ENCODE measurements around the gene TRMT1L. TPM values are rescaled to one million over a fixed set of nuclear protein-coding genes. Genes with fewer than 3 reads are reported as not detected.

Gene TRMT1L
- total and polyA plus RNA-seq, 2 donors (not counting 1 experiment from before 2014, with no cell fraction given), result 19.4 to 26.4 TPM

GRCh38 chr1:185144233-185144632, 12.5 kb downstream of the TRMT1L start:
- H3K4me2 ChIP-seq (ENCODE audit: extremely low read depth, insufficient read depth, low read length), result no peak overlapping the region
- H3K27me3 ChIP-seq (ENCODE audit: control insufficient read depth, insufficient read depth, low read length), result no peaks in the 10 kb centered on the region
- no peaks in the 10 kb centered on the region for H3K4me1 ChIP-seq (ENCODE audit: control insufficient read depth, extremely low read depth, insufficient read depth, low read length)
- H3K9ac ChIP-seq (ENCODE audit: insufficient read depth, low read length), result no peak overlapping the region
- no peak overlapping the region for H3K27ac ChIP-seq (ENCODE audit: insufficient read depth, low read length)
- DNase-seq (ENCODE audit: low read depth in 2 of 2), result peak; percentile 17 to 62
- no peak for TF ChIP-seq EZH2 (IDR thresholded peaks at IDR 0.05; ENCODE audit: low read length, missing control alignments)
- TF ChIP-seq CTCF (conservative IDR thresholded peaks at IDR 0.05 in 1 of 2, IDR thresholded peaks at IDR 0.05 in 1 of 2; ENCODE audit: low read depth in 1 of 2, low read length in 2 of 2), result no peak
- H3K36me3 ChIP-seq (ENCODE audit: control insufficient read depth, insufficient read depth, low read length), result no peaks in the 10 kb centered on the region
- no peak overlapping the region for H3K4me3 ChIP-seq (replicated peaks in 1 of 4; ENCODE audit: control extremely low read depth in 1 of 4, insufficient read depth in 1 of 4, low read depth in 3 of 4, low read length in 4 of 4)
- H2AFZ ChIP-seq (ENCODE audit: low read length), result no peak overlapping the region
- H4K20me1 ChIP-seq (ENCODE audit: control insufficient read depth, extremely low read depth, insufficient read depth, low read length), result no peaks in the 10 kb centered on the region
- H3K79me2 ChIP-seq (ENCODE audit: control insufficient read depth, insufficient read depth, low read length), result no peaks in the 10 kb centered on the region
- H3K9me3 ChIP-seq (ENCODE audit: control insufficient read depth, insufficient read depth, low read depth, low read length), result no peaks in the 10 kb centered on the region

- no peak overlapping the region for H3K4me2 ChIP-seq (ENCODE audit: extremely low read depth, insufficient read depth, low read length)
- no peak overlapping the region for H2AFZ ChIP-seq (ENCODE audit: low read length)
- no peak overlapping the region for H3K27ac ChIP-seq (ENCODE audit: insufficient read depth, low read length)
- H3K4me3 ChIP-seq (replicated peaks in 1 of 4; ENCODE audit: control extremely low read depth in 1 of 4, insufficient read depth in 1 of 4, low read depth in 3 of 4, low read length in 4 of 4), result no peak overlapping the region
- no peak overlapping the region for H3K9ac ChIP-seq (ENCODE audit: insufficient read depth, low read length)
- H4K20me1 ChIP-seq (ENCODE audit: control insufficient read depth, extremely low read depth, insufficient read depth, low read length), result no peaks in the 10 kb centered on the region
- no peaks in the 10 kb centered on the region for H3K27me3 ChIP-seq (ENCODE audit: control insufficient read depth, insufficient read depth, low read length)
- no peaks in the 10 kb centered on the region for H3K9me3 ChIP-seq (ENCODE audit: control insufficient read depth, insufficient read depth, low read depth, low read length)
- H3K79me2 ChIP-seq (ENCODE audit: control insufficient read depth, insufficient read depth, low read length), result no peaks in the 10 kb centered on the region
- TF ChIP-seq CTCF (conservative IDR thresholded peaks at IDR 0.05 in 1 of 2, IDR thresholded peaks at IDR 0.05 in 1 of 2; ENCODE audit: low read depth in 1 of 2, low read length in 2 of 2) (no peak), EZH2 (IDR thresholded peaks at IDR 0.05; ENCODE audit: low read length, missing control alignments) (no peak)
- H3K36me3 ChIP-seq (ENCODE audit: control insufficient read depth, insufficient read depth, low read length), result no peaks in the 10 kb centered on the region
- no peak for DNase-seq (ENCODE audit: low read depth in 2 of 2)
- no peaks in the 10 kb centered on the region for H3K4me1 ChIP-seq (ENCODE audit: control insufficient read depth, extremely low read depth, insufficient read depth, low read length)
These were observed 17.5 kb downstream of the TRMT1L start for GRCh38 chr1:185139246-185139645.

DNA sequence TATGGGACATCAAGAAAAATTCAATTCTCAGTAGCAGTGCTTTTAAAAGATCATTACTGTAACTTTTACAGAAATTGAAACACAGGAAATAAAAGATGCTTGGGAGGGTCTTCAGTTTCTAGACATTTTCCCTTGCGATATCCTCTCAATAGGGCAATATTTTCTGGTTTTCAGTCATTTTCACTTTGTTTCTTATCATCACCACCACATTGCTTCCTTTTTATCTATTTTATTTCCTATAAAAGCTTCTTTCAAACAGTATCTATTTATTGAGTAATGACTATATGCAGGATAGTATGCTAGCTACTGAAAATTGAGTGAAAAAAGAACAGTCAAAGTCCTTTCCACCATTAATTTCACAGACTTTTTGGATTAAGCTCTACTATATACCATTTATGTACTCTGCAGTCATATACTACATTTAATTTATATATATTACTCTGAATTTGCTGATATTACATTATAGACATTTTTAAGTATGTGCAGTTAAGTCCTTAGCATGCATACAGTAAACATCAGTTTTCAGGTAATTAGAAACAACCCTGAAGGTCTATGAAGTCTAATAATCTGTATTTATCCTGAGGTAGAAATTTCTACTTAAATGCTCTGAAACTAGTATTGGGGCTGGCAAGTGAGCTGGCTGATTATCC, 18.7 kb downstream of the TRMT1L start:
- no peak overlapping the region for H3K27ac ChIP-seq (ENCODE audit: insufficient read depth, low read length)
- H4K20me1 ChIP-seq (ENCODE audit: control insufficient read depth, extremely low read depth, insufficient read depth, low read length), result no peaks in the 10 kb centered on the region
- no peak overlapping the region for H3K9ac ChIP-seq (ENCODE audit: insufficient read depth, low read length)
- no peaks in the 10 kb centered on the region for H3K27me3 ChIP-seq (ENCODE audit: control insufficient read depth, insufficient read depth, low read length)
- H3K4me2 ChIP-seq (ENCODE audit: extremely low read depth, insufficient read depth, low read length), result no peak overlapping the region
- TF ChIP-seq CTCF (conservative IDR thresholded peaks at IDR 0.05 in 1 of 2, IDR thresholded peaks at IDR 0.05 in 1 of 2; ENCODE audit: low read depth in 1 of 2, low read length in 2 of 2), result no peak
- H3K4me3 ChIP-seq (replicated peaks in 1 of 4; ENCODE audit: control extremely low read depth in 1 of 4, insufficient read depth in 1 of 4, low read depth in 3 of 4, low read length in 4 of 4), result no peak overlapping the region
- no peak overlapping the region for H2AFZ ChIP-seq (ENCODE audit: low read length)
- no peaks in the 10 kb centered on the region for H3K79me2 ChIP-seq (ENCODE audit: control insufficient read depth, insufficient read depth, low read length)
- H3K4me1 ChIP-seq (ENCODE audit: control insufficient read depth, extremely low read depth, insufficient read depth, low read length), result no peaks in the 10 kb centered on the region
- H3K36me3 ChIP-seq (ENCODE audit: control insufficient read depth, insufficient read depth, low read length), result no peaks in the 10 kb centered on the region
- no peak for DNase-seq (ENCODE audit: low read depth in 2 of 2)
- no peaks in the 10 kb centered on the region for H3K9me3 ChIP-seq (ENCODE audit: control insufficient read depth, insufficient read depth, low read depth, low read length)
